Urinary bladder (tissue), 4 donors: Measurements from ENCODE around the gene ATP1B2. TPM values are rescaled to one million over a fixed set of nuclear protein-coding genes. Genes with fewer than 3 reads are reported as not detected.
A peak's percentile ranks its signal among the peaks of the same experiment; 100 is the strongest.
"Not testable (repeated sequence)": the region's sequence is repeated elsewhere in the genome, so short reads cannot be mapped to it uniquely, and the experiment has no call there.

Experiments used
- DNase-seq: peaks from one replicate; pipeline ENCODE4 v3.0.0-alpha.2; 2015; ENCODE audit errors: extremely low spot score
- H3K27ac ChIP-seq: one replicate; pipeline ENCODE4 v1.5.1; 2013; ENCODE audit warnings: low read depth, mild to moderate bottlenecking, moderate library complexity
- H3K36me3 ChIP-seq: one replicate; pipeline ENCODE4 v1.6.1; 2013; ENCODE audit warnings: mild to moderate bottlenecking, moderate library complexity; ENCODE audit not compliant: insufficient read depth
- H3K4me1 ChIP-seq: one replicate; pipeline ENCODE4 v1.6.1; 2013; ENCODE audit warnings: mild to moderate bottlenecking, moderate library complexity; ENCODE audit not compliant: insufficient read depth
- H3K4me3 ChIP-seq: one replicate; pipeline ENCODE4 v1.5.1; 2013; ENCODE audit warnings: low read depth, low read length
- WGBS: extraction: QIAGEN DNeasy Blood & Tissue Kit; methylation state at CpG from one replicate; pipeline ENCODE4 v1.1.7; 2013; 5-methylcytosine and 5-hydroxymethylcytosine counted together
- polyA plus RNA-seq: library from polyadenylated mRNA; stranded (reverse); fragments of 200-250 nt; gene quantifications from one replicate; pipeline ENCODE4 v1.2.3, GENCODE V29; 2013
- total RNA-seq: library from RNA; depleted of rRNA; stranded (reverse); fragments of >200 nt; gene quantifications from one replicate; pipeline ENCODE4 v1.2.3, GENCODE V29; 2014
- donor health status: healthy with polysubstance abuse.
- donor health status: healthy.

The ATP1B2 gene
- total RNA-seq, result 4.9 TPM
- 6.4 TPM for polyA plus RNA-seq

- Histone ChIP-seq H3K4me1 (no peaks in the 10 kb centered on the region), H3K36me3 (no peaks in the 10 kb centered on the region), H3K27ac (peak within 1 kb of the TSS; percentile 69), H3K4me3 (peak within 1 kb of the TSS; percentile 56)
- WGBS, result under 1% methylated on average over 34 of the region's 34 CpGs
- DNase-seq, result no peak
Measured at GRCh38 chr17:7650509-7651096, at the start of gene ATP1B2. TSS of gene ATP1B2 (plus strand) at chr17:7650926. CDS start at chr17:7651519, 593 bp downstream.

DNA sequence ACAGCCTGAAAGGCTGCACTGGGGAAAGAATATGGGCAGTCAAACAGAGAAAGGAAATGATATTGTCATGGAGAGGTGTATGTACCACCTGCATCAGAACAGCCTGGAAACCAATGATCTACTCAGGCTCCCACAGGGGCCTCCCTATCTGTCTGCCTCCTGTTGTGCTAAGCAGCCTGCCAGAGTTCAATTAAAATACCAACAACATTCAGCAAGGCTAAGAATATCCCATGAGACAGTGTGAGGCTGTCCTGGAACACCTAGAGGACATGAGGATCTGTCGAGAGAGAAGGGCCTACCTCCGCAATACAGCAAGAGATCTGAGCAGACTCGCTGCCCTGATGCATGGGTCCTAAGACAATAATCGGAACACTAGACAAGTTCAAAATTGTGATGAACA, 44.4 kb upstream of the ATP1B2 start:
- peaks cover 10% of the 10 kb centered on the region for H3K36me3 ChIP-seq
- H3K27ac ChIP-seq, result no peak overlapping the region
- 95% methylated on average over 4 of the region's 4 CpGs for WGBS
- H3K4me3 ChIP-seq, result no peak overlapping the region
- H3K4me1 ChIP-seq, result no peaks in the 10 kb centered on the region
- DNase-seq, result no peak

GRCh38 chr17:7610641-7611040, 40.1 kb upstream of the ATP1B2 start:
- WGBS, result 97% methylated on average over 2 of the region's 2 CpGs
- peaks cover 7% of the 10 kb centered on the region for H3K4me1 ChIP-seq
- peaks cover 1% of the 10 kb centered on the region for H3K36me3 ChIP-seq
- no peak overlapping the region for H3K4me3 ChIP-seq
- DNase-seq, result no peak
- H3K27ac ChIP-seq, result no peak overlapping the region

- H3K36me3 ChIP-seq, result no peaks in the 10 kb centered on the region
- no peak overlapping the region for H3K27ac ChIP-seq
- DNase-seq, result no peak
- WGBS, result 69% methylated on average over 3 of the region's 3 CpGs
- H3K4me3 ChIP-seq, result no peak overlapping the region
- H3K4me1 ChIP-seq, result peaks cover 7% of the 10 kb centered on the region
Measured at GRCh38 chr17:7611635-7612293, 39.0 kb upstream of the ATP1B2 start.

- 98% methylated on average over 1 of the region's 1 CpG for WGBS
- peaks cover 7% of the 10 kb centered on the region for H3K4me1 ChIP-seq
- DNase-seq, result no peak
- no peaks in the 10 kb centered on the region for H3K36me3 ChIP-seq
- no peak overlapping the region for H3K4me3 ChIP-seq
- no peak overlapping the region for H3K27ac ChIP-seq
Measured at GRCh38 chr17:7612294-7612640, 38.5 kb upstream of the ATP1B2 start.

- WGBS, result 7% methylated on average over 20 of the region's 20 CpGs
- Histone ChIP-seq H3K27ac (peak overlapping the region; percentile 95), H3K4me3 (peak overlapping the region; percentile 78), H3K4me1 (peaks cover 7% of the 10 kb centered on the region), H3K36me3 (no peaks in the 10 kb centered on the region)
- no peak for DNase-seq
Measured at GRCh38 chr17:7613769-7614424, 36.8 kb upstream of the ATP1B2 start.

GRCh38 chr17:7614425-7615264, 36.1 kb upstream of the ATP1B2 start, which contains the start of gene FXR2:
TSS of gene FXR2 (minus strand) at chr17:7614897. CDS start at chr17:7614532, 365 bp downstream.
- under 1% methylated on average over 92 of the region's 93 CpGs for WGBS
- DNase-seq, result peak; percentile 99
- H3K27ac ChIP-seq, result peak within 1 kb of the TSS; percentile 95
- peaks cover 7% of the 10 kb centered on the region for H3K4me1 ChIP-seq
- H3K36me3 ChIP-seq, result no peaks in the 10 kb centered on the region
- H3K4me3 ChIP-seq, result peak within 1 kb of the TSS; percentile 78

- H3K36me3 ChIP-seq, result no peaks in the 10 kb centered on the region
- no peak for DNase-seq
- peak overlapping the region; percentile 17 for H3K4me3 ChIP-seq
- peaks cover 7% of the 10 kb centered on the region for H3K4me1 ChIP-seq
- H3K27ac ChIP-seq, result peak overlapping the region; percentile 69
- 5% methylated on average over 28 of the region's 28 CpGs for WGBS
Measured at GRCh38 chr17:7615265-7615747, 35.4 kb upstream of the ATP1B2 start.

GRCh38 chr17:7618608-7619007, 32.1 kb upstream of the ATP1B2 start:
- Histone ChIP-seq H3K4me3 (no peak overlapping the region), H3K4me1 (peaks cover 4% of the 10 kb centered on the region), H3K27ac (no peak overlapping the region), H3K36me3 (no peaks in the 10 kb centered on the region)
- no peak for DNase-seq
- WGBS, result 78% methylated on average over 5 of the region's 5 CpGs

DNA sequence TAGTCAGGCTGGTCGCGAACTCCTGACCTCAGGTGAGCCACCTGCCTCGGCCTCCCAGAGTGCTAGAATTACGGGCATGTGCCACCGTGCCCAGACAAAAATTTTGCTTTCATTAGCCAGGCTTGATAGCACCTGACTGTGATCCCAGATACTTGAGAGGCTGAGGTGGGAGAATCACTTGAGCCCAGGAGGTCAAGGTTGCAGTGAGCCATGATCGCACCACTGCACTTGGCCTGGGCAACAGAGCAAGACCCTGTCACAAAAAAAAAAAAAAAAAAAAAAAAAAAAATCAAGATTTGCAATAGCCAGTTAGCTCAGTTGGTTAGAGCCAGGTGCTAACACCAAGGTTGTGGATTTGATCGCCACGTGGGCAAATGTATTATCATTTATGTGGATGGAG, 29.9 kb upstream of the ATP1B2 start:
- no peaks in the 10 kb centered on the region for H3K36me3 ChIP-seq
- no peak for DNase-seq
- H3K4me3 ChIP-seq, result no peak overlapping the region
- H3K27ac ChIP-seq, result no peak overlapping the region
- 92% methylated on average over 8 of the region's 8 CpGs for WGBS
- H3K4me1 ChIP-seq, result no peaks in the 10 kb centered on the region

GRCh38 chr17:7623661-7624060, 27.1 kb upstream of the ATP1B2 start:
- Histone ChIP-seq H3K4me1 (no peaks in the 10 kb centered on the region), H3K4me3 (no peak overlapping the region), H3K27ac (no peak overlapping the region), H3K36me3 (no peaks in the 10 kb centered on the region)
- DNase-seq, result no peak
- WGBS, result 84% methylated on average over 5 of the region's 5 CpGs

GRCh38 chr17:7625749-7626148, 25.0 kb upstream of the ATP1B2 start:
- WGBS, result 94% methylated on average over 16 of the region's 16 CpGs
- not testable (repeated sequence) for H3K27ac ChIP-seq, DNase-seq

DNA sequence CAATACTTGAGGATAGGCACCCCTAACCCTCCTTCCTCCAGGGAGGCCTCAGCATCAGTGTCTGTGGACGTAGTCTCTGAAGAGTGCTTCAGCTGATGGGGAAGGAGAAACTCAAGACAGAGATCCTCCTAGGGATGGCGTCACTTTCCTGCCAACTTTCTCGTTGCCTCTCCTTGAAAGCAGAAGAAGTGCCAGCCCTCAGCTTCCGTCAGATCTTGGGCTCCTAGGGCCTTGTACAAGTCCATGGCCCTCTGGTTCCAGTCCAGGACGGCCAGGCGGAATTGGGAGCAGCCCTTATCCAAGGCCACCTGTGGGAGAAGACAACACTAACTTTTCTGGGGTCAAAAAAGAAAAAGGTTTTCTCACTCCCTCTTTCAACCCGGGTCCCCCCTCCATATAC, 24.4 kb upstream of the ATP1B2 start:
- H3K4me3 ChIP-seq, result no peak overlapping the region
- H3K4me1 ChIP-seq, result no peaks in the 10 kb centered on the region
- 90% methylated on average over 7 of the region's 7 CpGs for WGBS

More at GRCh38 chr17:7625749-7626148, 25.0 kb upstream of the ATP1B2 start:
- not testable (repeated sequence) for H3K4me3 ChIP-seq, H3K4me1 ChIP-seq, H3K36me3 ChIP-seq

More for the DNA sequence above, 24.4 kb upstream of the ATP1B2 start:
- H3K27ac ChIP-seq, result no peak overlapping the region
- DNase-seq, result no peak
- no peaks in the 10 kb centered on the region for H3K36me3 ChIP-seq
